Loucy (cell line): ENCODE results near the gene DDX17.

Experiments
- H2AFZ ChIP-seq: fragments of 200-600 bp; sonication (generic); 2 replicates; pipeline ENCODE4 v1.6.0; 2016; ENCODE audit warnings: antibody characterized with exemption, mild to moderate bottlenecking, low read length, moderate library complexity
- H3F3A ChIP-seq: fragments of 200-600 bp; 2 replicates; pipeline ENCODE4 v1.6.0; 2016; ENCODE audit warnings: antibody characterized with exemption, low read depth, mild to moderate bottlenecking
- H3K27me3 ChIP-seq: fragments of 200-600 bp; sonication (generic); 2 replicates; pipeline ENCODE4 v1.6.1; 2014; ENCODE audit warnings: low read length, mild to moderate bottlenecking; ENCODE audit not compliant: insufficient read depth, poor library complexity, severe bottlenecking
- H3K36me3 ChIP-seq: fragments of 200-600 bp; sonication (generic); 2 replicates; pipeline ENCODE4 v1.6.1; 2016; ENCODE audit warnings: low read length; ENCODE audit not compliant: insufficient read depth
- H3K4me1 ChIP-seq: fragments of 200-600 bp; sonication (generic); 2 replicates; pipeline ENCODE4 v1.5.1; 2014; ENCODE audit warnings: low read length, mild to moderate bottlenecking; ENCODE audit not compliant: insufficient read depth, poor library complexity, severe bottlenecking
- H3K4me2 ChIP-seq: fragments of 200-600 bp; sonication (generic); 2 replicates; pipeline ENCODE4 v1.6.0; 2014; ENCODE audit warnings: antibody characterized with exemption, low read length, low read depth, mild to moderate bottlenecking; ENCODE audit not compliant: poor library complexity, severe bottlenecking
- H3K4me3 ChIP-seq: fragments of 200-600 bp; sonication (generic); 2 replicates; pipeline ENCODE4 v1.5.1; 2014; ENCODE audit warnings: low read length, mild to moderate bottlenecking, mixed read lengths; ENCODE audit not compliant: poor library complexity, severe bottlenecking
- H3K79me2 ChIP-seq: fragments of 200-600 bp; sonication (generic); 2 replicates; pipeline ENCODE4 v1.6.1; 2014; ENCODE audit warnings: low read length; ENCODE audit not compliant: insufficient read depth
- H3K9ac ChIP-seq: fragments of 200-600 bp; sonication (generic); 2 replicates; pipeline ENCODE4 v1.6.0; 2014; ENCODE audit warnings: mild to moderate bottlenecking, low read depth, low read length, moderate library complexity; ENCODE audit not compliant: poor library complexity, severe bottlenecking
- H3K9me2 ChIP-seq: fragments of 200-600 bp; sonication (generic); replicated peaks from 2 replicates; pipeline ENCODE4 v1.6.1; 2016; ENCODE audit warnings: low read depth, low read length, mixed read lengths
- H3K9me3 ChIP-seq: fragments of 200-600 bp; sonication (generic); 2 replicates; pipeline ENCODE4 v1.6.1; 2014; ENCODE audit warnings: mild to moderate bottlenecking, antibody characterized with exemption, low read length, low read depth; ENCODE audit not compliant: insufficient read depth
- H4K20me1 ChIP-seq: fragments of 200-600 bp; sonication (generic); 2 replicates; pipeline ENCODE4 v1.6.0; 2014; ENCODE audit warnings: antibody characterized with exemption, low read length, mild to moderate bottlenecking; ENCODE audit not compliant: insufficient read depth, poor library complexity, severe bottlenecking
- EZH2phosphoT487 ChIP-seq: fragments of 200-600 bp; IDR thresholded peaks from 2 replicates; pipeline ENCODE4 v1.6.1; 2018; ENCODE audit warnings: antibody characterized with exemption, mild to moderate bottlenecking, moderate library complexity, borderline replicate concordance
- TF ChIP-seq, protein P1 (sequence below): fragments of 200-600 bp; sonication (generic); conservative IDR thresholded peaks from 2 replicates; pipeline ENCODE4 v1.5.1; 2014; ENCODE audit warnings: mild to moderate bottlenecking, antibody characterized with exemption, low read length

DDX17 gene

DNA sequence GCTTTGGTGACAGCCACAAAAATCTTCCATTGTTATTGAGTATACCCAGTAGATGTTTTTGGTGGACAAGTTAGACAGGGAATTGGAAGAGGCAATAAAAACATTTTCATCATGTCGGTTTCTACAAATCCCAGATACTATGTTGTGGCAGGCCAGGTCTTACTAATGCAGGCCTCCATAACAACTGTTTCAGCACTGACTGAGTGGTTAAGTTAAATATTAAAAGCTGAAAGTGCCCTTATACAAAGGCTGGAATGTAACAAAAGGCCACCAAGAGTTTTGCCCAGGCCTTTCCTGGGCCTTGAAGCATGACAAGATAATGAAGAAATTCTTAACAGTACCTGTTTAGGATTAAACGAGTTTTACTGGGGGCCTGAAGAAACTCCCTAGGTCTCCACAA, 34.6 kb upstream of the DDX17 start:
- Histone ChIP-seq H3K9me3 (no peaks in the 10 kb centered on the region), H3K4me2 (no peak overlapping the region), H3K4me1 (no peaks in the 10 kb centered on the region), H3K27me3 (no peaks in the 10 kb centered on the region), H3F3A (no peaks in the 10 kb centered on the region), H3K9ac (no peak overlapping the region), H3K79me2 (no peaks in the 10 kb centered on the region), H3K9me2 (no peaks in the 10 kb centered on the region), H2AFZ (no peak overlapping the region), H3K4me3 (no peak overlapping the region), H3K36me3 (no peaks in the 10 kb centered on the region), H4K20me1 (no peaks in the 10 kb centered on the region)
- TF ChIP-seq, protein P1, sequence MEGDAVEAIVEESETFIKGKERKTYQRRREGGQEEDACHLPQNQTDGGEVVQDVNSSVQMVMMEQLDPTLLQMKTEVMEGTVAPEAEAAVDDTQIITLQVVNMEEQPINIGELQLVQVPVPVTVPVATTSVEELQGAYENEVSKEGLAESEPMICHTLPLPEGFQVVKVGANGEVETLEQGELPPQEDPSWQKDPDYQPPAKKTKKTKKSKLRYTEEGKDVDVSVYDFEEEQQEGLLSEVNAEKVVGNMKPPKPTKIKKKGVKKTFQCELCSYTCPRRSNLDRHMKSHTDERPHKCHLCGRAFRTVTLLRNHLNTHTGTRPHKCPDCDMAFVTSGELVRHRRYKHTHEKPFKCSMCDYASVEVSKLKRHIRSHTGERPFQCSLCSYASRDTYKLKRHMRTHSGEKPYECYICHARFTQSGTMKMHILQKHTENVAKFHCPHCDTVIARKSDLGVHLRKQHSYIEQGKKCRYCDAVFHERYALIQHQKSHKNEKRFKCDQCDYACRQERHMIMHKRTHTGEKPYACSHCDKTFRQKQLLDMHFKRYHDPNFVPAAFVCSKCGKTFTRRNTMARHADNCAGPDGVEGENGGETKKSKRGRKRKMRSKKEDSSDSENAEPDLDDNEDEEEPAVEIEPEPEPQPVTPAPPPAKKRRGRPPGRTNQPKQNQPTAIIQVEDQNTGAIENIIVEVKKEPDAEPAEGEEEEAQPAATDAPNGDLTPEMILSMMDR = no peak
- no peak for TF ChIP-seq EZH2phosphoT487

DNA sequence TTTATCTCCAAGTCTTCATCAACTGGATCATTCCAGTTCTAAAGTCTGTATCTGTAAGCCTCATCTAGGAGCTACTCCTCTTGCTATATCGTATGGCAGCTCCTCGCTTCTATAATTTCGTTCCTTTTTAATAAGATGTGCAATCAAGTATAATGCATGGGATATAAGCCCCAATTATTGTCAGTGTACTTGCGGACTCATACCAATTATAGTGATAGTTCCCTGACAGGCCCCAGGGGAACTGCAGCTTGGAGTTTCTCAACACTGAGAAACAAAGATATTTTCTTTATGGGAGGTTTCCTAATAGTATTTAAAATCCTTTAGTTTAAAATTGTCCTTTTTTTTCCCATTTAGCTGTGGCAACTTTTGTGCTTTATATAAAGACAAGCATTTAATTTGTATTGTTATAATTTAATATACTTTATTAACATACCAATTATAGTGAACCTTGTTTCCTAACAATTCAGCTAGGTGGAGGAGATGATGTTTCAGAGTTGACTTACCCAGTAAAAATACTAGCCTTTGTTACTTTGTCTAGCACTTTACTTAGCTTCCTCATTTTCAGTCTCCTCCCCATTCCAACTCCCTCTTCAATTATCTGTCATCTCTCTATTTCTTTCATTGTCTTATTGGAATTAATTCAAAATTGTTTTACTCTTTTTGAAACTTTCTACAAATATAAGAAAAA, 25.3 kb upstream of the DDX17 start:
- Histone ChIP-seq H3K36me3 (no peaks in the 10 kb centered on the region), H2AFZ (peak overlapping the region; percentile 86), H3K9ac (peak overlapping the region; percentile 15), H3K4me1 (peaks cover 7% of the 10 kb centered on the region), H3K9me3 (no peaks in the 10 kb centered on the region), H3K27me3 (no peaks in the 10 kb centered on the region), H3K4me2 (peak overlapping the region; percentile 20), H3K9me2 (no peaks in the 10 kb centered on the region), H4K20me1 (no peaks in the 10 kb centered on the region), H3K79me2 (no peaks in the 10 kb centered on the region), H3F3A (no peaks in the 10 kb centered on the region), H3K4me3 (peak overlapping the region; percentile 11)
- TF ChIP-seq, protein P1 = no peak
- TF ChIP-seq EZH2phosphoT487 = no peak

DNA sequence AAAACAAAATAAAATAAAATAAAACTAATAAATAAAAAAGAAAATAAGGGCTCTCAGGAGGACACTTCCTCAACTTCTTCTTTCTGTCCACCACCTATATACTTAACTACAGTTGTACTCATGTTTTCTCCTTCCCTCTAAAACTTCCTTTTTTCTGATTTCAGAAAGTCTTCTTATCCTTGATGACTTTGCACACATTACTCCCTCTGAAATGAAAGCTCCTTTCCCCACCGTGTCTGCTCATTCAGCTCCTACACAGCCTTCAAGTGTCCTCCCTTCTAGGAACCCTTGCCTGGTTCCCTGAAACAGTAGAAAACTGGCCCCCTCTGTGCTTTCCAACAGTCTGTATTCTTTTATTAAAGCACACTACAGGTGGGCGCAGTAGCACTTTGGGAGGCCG, 18.3 kb upstream of the DDX17 start:
- no peaks in the 10 kb centered on the region for H3F3A ChIP-seq
- no peaks in the 10 kb centered on the region for H3K4me1 ChIP-seq
- no peak overlapping the region for H3K9ac ChIP-seq
- H4K20me1 ChIP-seq = no peaks in the 10 kb centered on the region
- no peak overlapping the region for H3K4me2 ChIP-seq
- H2AFZ ChIP-seq = no peak overlapping the region
- H3K9me3 ChIP-seq = no peaks in the 10 kb centered on the region
- H3K36me3 ChIP-seq = no peaks in the 10 kb centered on the region
- no peak for TF ChIP-seq EZH2phosphoT487
- TF ChIP-seq, protein P1 = no peak
- no peaks in the 10 kb centered on the region for H3K79me2 ChIP-seq
- H3K9me2 ChIP-seq = no peaks in the 10 kb centered on the region
- H3K4me3 ChIP-seq = no peak overlapping the region
- no peaks in the 10 kb centered on the region for H3K27me3 ChIP-seq
